ENCODE data around the gene KLK15.

GRCh38 chr19:50836543-50837195, 3.3 kb upstream of the KLK15 start:
- TF ChIP-seq CTCF (conservative IDR thresholded peaks at IDR 0.05 in 1 of 2, IDR thresholded peaks at IDR 0.05 in 1 of 2; ENCODE audit: extremely low read depth in 1 of 2, insufficient read depth in 1 of 2, low read depth in 1 of 2, low read length in 2 of 2) (no peak), EZH2 (IDR thresholded peaks at IDR 0.05; ENCODE audit: borderline replicate concordance, low read length) (no peak)

Data from mammary epithelial cell (primary cell).